NCI-H2029 treated with DMSO at 0.1 percent for 48 hours (cell line): Measurements from ENCODE around the gene GPR156.
A peak's percentile ranks its signal among the peaks of the same experiment; 100 is the strongest.
"Not testable (repeated sequence)": the region's sequence is repeated elsewhere in the genome, so short reads cannot be mapped to it uniquely, and the experiment has no call there.

Experiments
- DNase-seq: peaks from one replicate; lab custom pipeline; 2025; lab: John Stamatoyannopoulos, UW

Gene GPR156

GRCh38 chr3:120284747-120285507 is at the start of gene GPR156:
TSS of gene GPR156 (minus strand) at chr3:120285222. CDS start at chr3:120244098, 41,124 bp downstream.
- no peak for DNase-seq

- no peak for DNase-seq
Measured at GRCh38 chr3:120332646-120333045, 47.6 kb upstream of the GPR156 start.

GRCh38 chr3:120331076-120331475 is 46.1 kb upstream of the GPR156 start:
- DNase-seq = no peak

GRCh38 chr3:120326784-120327183 is 41.8 kb upstream of the GPR156 start:
- no peak for DNase-seq

GRCh38 chr3:120324190-120324589 is 39.2 kb upstream of the GPR156 start:
- no peak for DNase-seq

GRCh38 chr3:120323761-120324160 is 38.7 kb upstream of the GPR156 start:
- DNase-seq = not testable (repeated sequence)

- no peak for DNase-seq
Measured at GRCh38 chr3:120311863-120312794, 27.1 kb upstream of the GPR156 start.

- no peak for DNase-seq
Measured at GRCh38 chr3:120306519-120307455, 21.8 kb upstream of the GPR156 start.

GRCh38 chr3:120304616-120305015 is 19.6 kb upstream of the GPR156 start:
- DNase-seq = no peak

GRCh38 chr3:120302361-120302760 is 17.3 kb upstream of the GPR156 start:
- DNase-seq = no peak

GRCh38 chr3:120300971-120301370 is 15.9 kb upstream of the GPR156 start:
- no peak for DNase-seq

GRCh38 chr3:120299403-120299802 is 14.4 kb upstream of the GPR156 start:
- DNase-seq = no peak

GRCh38 chr3:120298996-120299395 is 14.0 kb upstream of the GPR156 start:
- no peak for DNase-seq

- not testable (repeated sequence) for DNase-seq
Measured at GRCh38 chr3:120291552-120291951, 6.5 kb upstream of the GPR156 start.

- no peak for DNase-seq
Measured at GRCh38 chr3:120289636-120290035, 4.6 kb upstream of the GPR156 start.

- peak; percentile 10 for DNase-seq
Measured at GRCh38 chr3:120286465-120286864, 1.4 kb upstream of the GPR156 start.

- no peak for DNase-seq
Measured at GRCh38 chr3:120285508-120285841, 453 bp upstream of the GPR156 start.

- DNase-seq = no peak
Measured at GRCh38 chr3:120281261-120281660, 3.8 kb downstream of the GPR156 start.

GRCh38 chr3:120280566-120280965 is 4.5 kb downstream of the GPR156 start:
- no peak for DNase-seq

GRCh38 chr3:120280026-120280425 is 5.0 kb downstream of the GPR156 start:
- DNase-seq = no peak

GRCh38 chr3:120276767-120277166 is 8.3 kb downstream of the GPR156 start:
- no peak for DNase-seq

- no peak for DNase-seq
Measured at GRCh38 chr3:120275618-120276017, 9.4 kb downstream of the GPR156 start.
